HCT116 (cell line): ENCODE measurements around the gene RTL1. TPM values are rescaled to one million over a fixed set of nuclear protein-coding genes. Genes with fewer than 3 reads are reported as not detected.

Experiments used
- ATAC-seq: fragments of 200-7000 bp; cut with Tn5 transposase; 2 replicates; pipeline ENCODE4 v1.9.1; 2020; ENCODE audit warnings: mild to moderate bottlenecking, moderate library complexity
- BruUV-seq: library from RNA; stranded (reverse); fragments of 400-500 nt; replicated peaks from 2 replicates; lab custom pipeline; 2021; lab: Mats Ljungman, UMichigan
- CTCF ChIA-PET: fragments of 300-600 bp; sonication (Branson Sonifier 250); formaldehyde crosslinking; loops from one replicate; lab custom pipeline; 2021; ENCODE audit warnings: antibody characterized with exemption; lab: Charles Lee
- POLR2A ChIA-PET: fragments of 300-600, 350-600 bp; sonication (Branson Sonifier 250); formaldehyde crosslinking; loops from one replicate; lab custom pipeline; 2021; ENCODE audit warnings: antibody characterized with exemption; lab: Charles Lee
- RAD21 ChIA-PET, 2 experiments: fragments of 300-600 bp; sonication (Branson Sonifier 250); formaldehyde crosslinking; loops; one replicate each; lab custom pipeline; 2023; ENCODE audit warnings: low total read pairs in 2 of 2; ENCODE audit not compliant: uncharacterized antibody in 2 of 2, unreplicated experiment in 2 of 2, low non-redundant PET in 1 of 2; lab: Charles Lee
- DNase-seq: peaks from one replicate; pipeline ENCODE4 v3.0.0-alpha.2; 2010; ENCODE audit warnings: low read depth, low spot score
- H2AFZ ChIP-seq: fragments of 200-600 bp; shearing (Covaris generic), sonication (generic); 2 replicates; pipeline ENCODE4 v1.6.1; 2017; ENCODE audit warnings: low read depth, mixed run types, mixed read lengths, antibody characterized with exemption, low read length; ENCODE audit not compliant: poor library complexity, severe bottlenecking
- H3K27ac ChIP-seq: 2 replicates; pipeline ENCODE4 v1.5.1; 2012; ENCODE audit warnings: low read depth, low read length
- H3K27me3 ChIP-seq: fragments of 200-600 bp; sonication (generic); 2 replicates; pipeline ENCODE4 v1.6.1; 2016; ENCODE audit warnings: mixed run types, low read length, mixed read lengths; ENCODE audit not compliant: insufficient read depth
- H3K36me3 ChIP-seq, 2 experiments: fragments of 200-500 bp in 1 of 2; fragments of 200-600 bp in 1 of 2; sonication (Bioruptor generic) in 1 of 2; sonication (generic) in 1 of 2; 2 replicates each; pipeline versions ENCODE4 v1.5.1 to v1.6.1; 2014 to 2016; ENCODE audit warnings: low read length in 2 of 2, inconsistent platforms in 1 of 2, mixed read lengths in 1 of 2, mixed run types in 1 of 2; ENCODE audit not compliant: insufficient read depth in 2 of 2, control insufficient read depth in 1 of 2
- H3K4me1 ChIP-seq, 2 experiments: fragments of 200-600 bp in 1 of 2; sonication (generic) in 1 of 2; 2 replicates each; pipeline versions ENCODE4 v1.5.1 to v1.6.1; 2012 to 2017; ENCODE audit warnings: low read length in 2 of 2, inconsistent platforms in 1 of 2, mild to moderate bottlenecking in 1 of 2, mixed read lengths in 1 of 2, mixed run types in 1 of 2, moderate library complexity in 1 of 2; ENCODE audit not compliant: insufficient read depth in 2 of 2, control insufficient read depth in 1 of 2
- H3K4me2 ChIP-seq: fragments of 200-600 bp; sonication (generic); 2 replicates; pipeline ENCODE4 v1.6.1; 2017; ENCODE audit warnings: mixed run types, low read length, mixed read lengths
- H3K4me3 ChIP-seq, 2 experiments: fragments of 200-600 bp in 1 of 2; sonication (generic) in 1 of 2; replicated peaks in 1 of 2; 2 replicates each; pipeline ENCODE4 v1.5.1; 2011 to 2016; ENCODE audit warnings: low read length in 2 of 2, control low read depth in 1 of 2, low read depth in 1 of 2, mild to moderate bottlenecking in 1 of 2, mixed read lengths in 1 of 2, mixed run types in 1 of 2
- H3K79me2 ChIP-seq: fragments of 200-600 bp; sonication (generic); 2 replicates; pipeline ENCODE4 v1.6.1; 2017; ENCODE audit warnings: mild to moderate bottlenecking, mixed run types, low read length, moderate library complexity, mixed read lengths; ENCODE audit not compliant: insufficient read depth
- H3K9ac ChIP-seq: fragments of 200-600 bp; sonication (generic); 2 replicates; pipeline ENCODE4 v1.6.1; 2016; ENCODE audit warnings: low read length, mixed read lengths
- H3K9me2 ChIP-seq: fragments of 200-600 bp; sonication (generic), shearing (Covaris generic); 2 replicates; pipeline ENCODE4 v1.6.1; 2017; ENCODE audit warnings: mixed run types, mild to moderate bottlenecking, moderate library complexity; ENCODE audit not compliant: insufficient read depth
- H3K9me3 ChIP-seq, 2 experiments: fragments of 200-500 bp in 1 of 2; fragments of 200-600 bp in 1 of 2; sonication (Bioruptor generic) in 1 of 2; sonication (generic) in 1 of 2; 2 replicates each; pipeline ENCODE4 v1.6.1; 2014 to 2017; ENCODE audit warnings: low read length in 2 of 2, mixed read lengths in 2 of 2, inconsistent platforms in 1 of 2, low read depth in 1 of 2, mild to moderate bottlenecking in 1 of 2, mixed run types in 1 of 2, moderate library complexity in 1 of 2; ENCODE audit not compliant: control insufficient read depth in 1 of 2, insufficient read depth in 1 of 2
- H4K20me1 ChIP-seq: fragments of 200-600 bp; sonication (generic), shearing (Covaris generic); 2 replicates; pipeline ENCODE4 v1.6.1; 2017; ENCODE audit warnings: mixed run types, mild to moderate bottlenecking, moderate library complexity; ENCODE audit not compliant: insufficient read depth
- EGR1 ChIP-seq: IDR thresholded peaks from 2 replicates; pipeline ENCODE4 v1.6.1; 2012; ENCODE audit warnings: low read depth
- ELF1 ChIP-seq: IDR thresholded peaks from 2 replicates; pipeline ENCODE4 v1.6.1; 2012; ENCODE audit warnings: low read depth, borderline replicate concordance
- EZH2phosphoT487 ChIP-seq: fragments of 200-600 bp; IDR thresholded peaks from 2 replicates; pipeline ENCODE4 v1.6.1; 2018; ENCODE audit warnings: antibody characterized with exemption, borderline replicate concordance
- MAX ChIP-seq: IDR thresholded peaks from 2 replicates; pipeline ENCODE4 v1.6.1; 2012
- POLR2A ChIP-seq: IDR thresholded peaks from 2 replicates; pipeline ENCODE4 v1.7.0; 2011; ENCODE audit warnings: borderline replicate concordance; ENCODE audit not compliant: insufficient read depth, insufficient read length; ENCODE audit errors: extremely low read depth
- RAD21 ChIP-seq: IDR thresholded peaks from 2 replicates; pipeline ENCODE4 v1.6.1; 2012; ENCODE audit warnings: low read depth, mild to moderate bottlenecking
- SIN3A ChIP-seq: IDR thresholded peaks from 2 replicates; pipeline ENCODE4 v1.6.1; 2012; ENCODE audit warnings: low read depth
- SP1 ChIP-seq: IDR thresholded peaks from 2 replicates; pipeline ENCODE4 v1.6.1; 2012; ENCODE audit warnings: low read depth
- SRF ChIP-seq: IDR thresholded peaks from 2 replicates; pipeline ENCODE4 v1.6.1; 2012; ENCODE audit warnings: low read depth
- TCF7L2 ChIP-seq: IDR thresholded peaks from 2 replicates; pipeline ENCODE4 v1.7.0; 2011; ENCODE audit warnings: borderline replicate concordance, inconsistent platforms; ENCODE audit not compliant: insufficient read depth, insufficient read length; ENCODE audit errors: extremely low read depth
- ZBTB33 ChIP-seq: IDR thresholded peaks from 2 replicates; pipeline ENCODE4 v1.6.1; 2011; ENCODE audit warnings: mild to moderate bottlenecking, low read length, moderate library complexity; ENCODE audit not compliant: insufficient replicate concordance; ENCODE audit errors: extremely low read depth
- ZNF274 ChIP-seq: fragments of 200-500 bp; sonication (Bioruptor generic); IDR thresholded peaks from 2 replicates; pipeline ENCODE4 v1.6.1; 2014; ENCODE audit warnings: mild to moderate bottlenecking, low read depth, low read length, inconsistent platforms
- intact Hi-C: fragments of 100-400 bp; cut with micrococcal nuclease; formaldehyde crosslinking; loops from 2 replicates; pipeline ENCODE4 v1.10.0; 2022
- total RNA-seq: library from RNA; stranded (reverse); gene quantifications from one replicate; pipeline ENCODE4 v1.2.1, GENCODE V29; 2021; ENCODE audit not compliant: unreplicated experiment

RTL1 gene
- total RNA-seq, 1 experiment from 2014 or later: not detected

- intact Hi-C loops: no loop called here
- no peaks in the 10 kb centered on the region for H3K9me2 ChIP-seq
- no peak overlapping the region for H2AFZ ChIP-seq
- no peak overlapping the region for H3K4me2 ChIP-seq
- H3K4me1 ChIP-seq: no peaks in the 10 kb centered on the region
- no peak overlapping the region for H3K4me3 ChIP-seq
- no TSS peak for BruUV-seq
- no peaks in the 10 kb centered on the region for H4K20me1 ChIP-seq
- ATAC-seq (no peak), DNase-seq (no peak)
- ChIA-PET CTCF (interaction anchor here (1.4 kb wide), 1 partner anchor 215 kb away, joined by 3 read pairs; no protein-coding TSS in a partner anchor), RAD21 (no interaction called here), POLR2A (no interaction called here)
- H3K79me2 ChIP-seq: no peaks in the 10 kb centered on the region
- no peaks in the 10 kb centered on the region for H3K9me3 ChIP-seq
- H3K9ac ChIP-seq: no peak overlapping the region
- no peak overlapping the region for H3K27ac ChIP-seq
- TF ChIP-seq MAX: no peak
- TF ChIP-seq RAD21: no peak
- no peak for TF ChIP-seq SRF
- no peak for TF ChIP-seq SP1
- TF ChIP-seq SIN3A: no peak
- no peak for TF ChIP-seq ZBTB33
- TF ChIP-seq TCF7L2: no peak
- no peak for TF ChIP-seq ELF1
- no peak for TF ChIP-seq POLR2A
- no peak for TF ChIP-seq EGR1
- no peak for TF ChIP-seq EZH2phosphoT487
- no peak for TF ChIP-seq ZNF274
- no peaks in the 10 kb centered on the region for H3K36me3 ChIP-seq
- H3K27me3 ChIP-seq: no peaks in the 10 kb centered on the region
Observed at GRCh38 chr14:100878271-100879146, 25.0 kb downstream of the RTL1 start.
